Spleen (tissue), 11 donors: ENCODE data around the gene CEP112. TPM values are rescaled to one million over a fixed set of nuclear protein-coding genes. Genes with fewer than 3 reads are reported as not detected.

Experiments used
- DNase-seq: peaks from one replicate; pipeline ENCODE4 v3.0.0-alpha.2; 2020
- H3K27ac ChIP-seq, 8 donors: fragments of 200-600 bp; sonication (generic) in 7 of 8; 1 replicate in 4 of 8; 2 replicates in 4 of 8; pipeline versions ENCODE4 v1.5.0 to v1.8.0; 2016 to 2021; ENCODE audit warnings: inconsistent platforms in 4 of 8, mild to moderate bottlenecking in 4 of 8, moderate library complexity in 1 of 8
- H3K27me3 ChIP-seq, 7 donors: fragments of 200-600 bp; sonication (generic) in 6 of 7; replicated peaks in 1 of 7; 1 replicate in 4 of 7; 2 replicates in 3 of 7; pipeline versions ENCODE4 v1.5.0 to v1.8.0; 2016 to 2021; ENCODE audit warnings: inconsistent platforms in 3 of 7, mild to moderate bottlenecking in 1 of 7
- H3K36me3 ChIP-seq, 6 donors: fragments of 200-600 bp; sonication (generic) in 5 of 6; 1 replicate in 4 of 6; 2 replicates in 2 of 6; pipeline versions ENCODE4 v1.5.0 to v1.8.0; 2016 to 2021; ENCODE audit warnings: inconsistent platforms in 2 of 6
- H3K4me1 ChIP-seq, 6 donors: fragments of 200-600 bp; sonication (generic) in 5 of 6; 1 replicate in 3 of 6; 2 replicates in 3 of 6; pipeline versions ENCODE4 v1.5.0 to v1.8.0; 2016 to 2021; ENCODE audit warnings: inconsistent platforms in 3 of 6
- H3K4me3 ChIP-seq, 8 donors: fragments of 200-600 bp; sonication (generic) in 7 of 8; 1 replicate in 4 of 8; 2 replicates in 4 of 8; pipeline versions ENCODE4 v1.5.0 to v1.8.0; 2016 to 2021; ENCODE audit warnings: inconsistent platforms in 4 of 8, mild to moderate bottlenecking in 4 of 8, moderate library complexity in 2 of 8
- H3K9me3 ChIP-seq, 8 donors: fragments of 200-600 bp; sonication (generic) in 7 of 8; 1 replicate in 4 of 8; 2 replicates in 4 of 8; pipeline versions ENCODE4 v1.5.0 to v1.8.0; 2016 to 2021; ENCODE audit warnings: inconsistent platforms in 4 of 8
- CTCF ChIP-seq, 11 experiments: fragments of 200-600 bp in 7 of 11; fragments of 450-650 bp in 4 of 11; sonication (generic) in 4 of 11; IDR thresholded peaks in 8 of 11; conservative IDR thresholded peaks in 3 of 11; 1 replicate in 7 of 11; 2 replicates in 4 of 11; pipeline versions ENCODE4 v1.4.0 to v1.8.0; 2016 to 2021; ENCODE audit warnings: antibody characterized with exemption in 11 of 11, inconsistent platforms in 4 of 11, mild to moderate bottlenecking in 1 of 11
- POLR2A ChIP-seq, 3 donors: fragments of 450-650 bp; IDR thresholded peaks; one replicate each; pipeline ENCODE4 v1.5.1; 2017; ENCODE audit warnings: antibody characterized with exemption in 3 of 3, mild to moderate bottlenecking in 1 of 3
- POLR2AphosphoS5 ChIP-seq, 3 donors: sonication (generic); formaldehyde crosslinking; IDR thresholded peaks; one replicate each; pipeline ENCODE4 v1.5.1; 2017; ENCODE audit warnings: antibody characterized with exemption in 3 of 3
- WGBS, 5 donors: extraction: QIAGEN DNeasy Blood & Tissue Kit in 3 of 5; methylation state at CpG; one replicate each; pipeline versions ENCODE4 v1.1.5 to v1.1.7; 2013 to 2018; 5-methylcytosine and 5-hydroxymethylcytosine counted together
- intact Hi-C: fragments of 100-400 bp; cut with DNase I; formaldehyde crosslinking; loops from one replicate; pipeline ENCODE4 v1.15.0; 2023; ENCODE audit warnings: low total_unique reads
- polyA plus RNA-seq, 3 donors: library from polyadenylated mRNA; stranded (reverse); fragments of 200-250 nt; gene quantifications; one replicate each; pipeline ENCODE4 v1.2.1, GENCODE V29; 2013
- total RNA-seq, 7 donors: library from RNA; depleted of rRNA in 3 of 7; stranded (reverse); fragments of >200 nt in 3 of 7; fragmentation: NEBNext Ultra II Directional in 4 of 7; extraction: Animal tissue kit (Norgen Biotek cat#: 25700) in 4 of 7; gene quantifications; one replicate each; pipeline versions ENCODE4 v1.1.0 to v1.2.1, GENCODE V29; 2016 to 2021
- donor health status: healthy with polysubstance abuse.
- donor health status: DM: no; HTN: no; CAD: no; lungs with moderate emphysema.
- donor health status: DM: no; HTN: no; CAD: no.
- donor health status: Bipolar disorder and iron deficiency.
- donor health status: healthy.
- donor health status: DM: no; HTN: no; CAD: no.
- donor health status: DM: yes; HTN: yes; CAD: no.

Gene CEP112
- total and polyA plus RNA-seq, 10 donors: 3.1 to 31.0 (median 16.8) TPM

- no peak overlapping the region for H3K27ac ChIP-seq
- H3K4me1 ChIP-seq: peaks cover 0 to 22% (median 7%) of the 10 kb centered on the region in 6 donors
- H3K9me3 ChIP-seq: no peaks in the 10 kb centered on the region
- intact Hi-C loops: no loop called here
- peaks cover 0 to 27% (median 0%) of the 10 kb centered on the region in 7 donors for H3K27me3 ChIP-seq
- no peak overlapping the region for H3K4me3 ChIP-seq
- no peaks in the 10 kb centered on the region for H3K36me3 ChIP-seq
- no peak for TF ChIP-seq POLR2AphosphoS5 (IDR thresholded peaks at IDR 0.05)
- no peak for TF ChIP-seq POLR2A (IDR thresholded peaks at IDR 0.05)
- no peak for TF ChIP-seq CTCF (IDR thresholded peaks at IDR 0.05 in 8 of 11, conservative IDR thresholded peaks at IDR 0.05 in 3 of 11)
- no peak for DNase-seq
- 63 to 90% (median 81%) methylated on average over 5 to 7 of the region's 7 CpGs for WGBS, 5 donors
These were observed 599.6 kb downstream of the CEP112 start for GRCh38 chr17:65592125-65592965.

- Histone ChIP-seq H3K27me3 (peaks cover 0 to 23% (median 0%) of the 10 kb centered on the region in 7 donors), H3K4me3 (no peak overlapping the region), H3K4me1 (peaks cover 0 to 22% (median 14%) of the 10 kb centered on the region in 6 donors), H3K9me3 (peaks cover 0 to 4% (median 0%) of the 10 kb centered on the region in 8 donors), H3K36me3 (no peaks in the 10 kb centered on the region), H3K27ac (no peak overlapping the region)
- TF ChIP-seq CTCF (IDR thresholded peaks at IDR 0.05 in 8 of 11, conservative IDR thresholded peaks at IDR 0.05 in 3 of 11) (no peak), POLR2A (IDR thresholded peaks at IDR 0.05) (no peak), POLR2AphosphoS5 (IDR thresholded peaks at IDR 0.05) (no peak)
- no peak for DNase-seq
- 82 to 91% (median 85%) methylated on average over 5 of the region's 5 CpGs for WGBS, 5 donors
- intact Hi-C loops: no loop called here
These were observed 602.6 kb downstream of the CEP112 start for GRCh38 chr17:65589321-65589720.

GRCh38 chr17:65588181-65588808 lies 603.6 kb downstream of the CEP112 start:
- Histone ChIP-seq H3K9me3 (peaks cover 0 to 4% (median 0%) of the 10 kb centered on the region in 8 donors), H3K4me1 (peaks cover 0 to 27% (median 11%) of the 10 kb centered on the region in 6 donors), H3K4me3 (no peak overlapping the region), H3K27me3 (peaks cover 0 to 15% (median 0%) of the 10 kb centered on the region in 7 donors), H3K27ac (peak overlapping the region in 4 of 8 donors; percentile 3 to 60 (median 34)), H3K36me3 (no peaks in the 10 kb centered on the region)
- DNase-seq: no peak
- WGBS, 5 donors: 82 to 91% (median 83%) methylated on average over 9 of the region's 9 CpGs
- intact Hi-C loops: no loop called here
- TF ChIP-seq POLR2A (IDR thresholded peaks at IDR 0.05) (no peak), CTCF (IDR thresholded peaks at IDR 0.05 in 8 of 11, conservative IDR thresholded peaks at IDR 0.05 in 3 of 11) (no peak), POLR2AphosphoS5 (IDR thresholded peaks at IDR 0.05) (no peak)
